HepG2 (cell line): ENCODE results near the gene VAC14.

Experiments used
- RARA ChIP-seq: IDR thresholded peaks from 2 replicates; pipeline ENCODE4 v1.6.1; 2016; ENCODE audit warnings: missing genetic modification reagents, missing compliant biosample characterization
- UBTF ChIP-seq: sonication (generic); formaldehyde crosslinking; IDR thresholded peaks from 2 replicates; pipeline ENCODE4 v1.4.0; 2020; ENCODE audit warnings: mild to moderate bottlenecking, missing genetic modification reagents

DNA sequence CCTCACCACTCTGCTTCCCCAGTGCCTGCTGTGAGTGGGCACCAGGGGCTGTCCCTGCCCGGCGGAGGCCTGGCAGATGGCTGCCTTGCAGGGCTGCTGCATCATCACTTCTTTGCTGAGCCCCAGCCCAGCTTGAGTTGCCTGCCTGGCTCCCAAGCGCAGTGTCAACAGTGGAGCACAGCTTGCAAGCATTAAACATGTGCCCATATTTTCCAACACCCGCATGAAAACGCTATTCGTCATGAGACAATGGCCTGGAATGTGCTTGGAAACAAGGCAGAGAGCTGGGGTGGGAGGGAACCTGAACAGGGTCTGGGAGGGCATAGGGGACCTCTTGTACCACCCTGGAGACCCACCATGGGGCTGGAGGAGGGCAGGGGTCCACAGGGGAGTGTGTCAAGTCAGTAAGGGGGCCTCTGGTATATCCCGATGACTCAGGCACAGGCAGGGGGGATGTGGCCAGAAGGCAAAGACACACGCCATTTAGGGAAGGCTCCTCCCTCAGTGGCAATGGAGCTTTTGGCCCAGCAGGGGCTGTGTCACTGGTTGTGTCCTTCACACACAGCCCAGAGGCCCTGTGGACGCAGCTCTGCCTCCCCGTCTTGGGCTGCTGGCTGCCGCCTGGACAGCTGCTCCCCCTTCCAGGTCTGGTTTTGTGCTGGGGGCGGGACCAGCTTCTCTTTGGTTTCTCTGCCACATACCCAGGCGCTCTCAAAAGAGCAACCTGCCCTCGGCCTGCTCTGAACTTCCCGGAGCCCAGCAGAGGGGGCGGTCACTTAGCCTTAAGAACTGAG is 97.7 kb downstream of the VAC14 start:
- no peak for TF ChIP-seq RARA (CRISPR knock-in tag)
- TF ChIP-seq UBTF (CRISPR knock-in tag), result 0 out of 2 replicates have a peak, but pooled peaks have one; percentile 11
